ENCODE data around the gene TET3. TPM values are rescaled to one million over a fixed set of nuclear protein-coding genes. Genes with fewer than 3 reads are reported as not detected.

TET3 gene
- polyA plus RNA-seq, 3 donors = 0.79 to 18.6 (median 1.4) TPM

DNA sequence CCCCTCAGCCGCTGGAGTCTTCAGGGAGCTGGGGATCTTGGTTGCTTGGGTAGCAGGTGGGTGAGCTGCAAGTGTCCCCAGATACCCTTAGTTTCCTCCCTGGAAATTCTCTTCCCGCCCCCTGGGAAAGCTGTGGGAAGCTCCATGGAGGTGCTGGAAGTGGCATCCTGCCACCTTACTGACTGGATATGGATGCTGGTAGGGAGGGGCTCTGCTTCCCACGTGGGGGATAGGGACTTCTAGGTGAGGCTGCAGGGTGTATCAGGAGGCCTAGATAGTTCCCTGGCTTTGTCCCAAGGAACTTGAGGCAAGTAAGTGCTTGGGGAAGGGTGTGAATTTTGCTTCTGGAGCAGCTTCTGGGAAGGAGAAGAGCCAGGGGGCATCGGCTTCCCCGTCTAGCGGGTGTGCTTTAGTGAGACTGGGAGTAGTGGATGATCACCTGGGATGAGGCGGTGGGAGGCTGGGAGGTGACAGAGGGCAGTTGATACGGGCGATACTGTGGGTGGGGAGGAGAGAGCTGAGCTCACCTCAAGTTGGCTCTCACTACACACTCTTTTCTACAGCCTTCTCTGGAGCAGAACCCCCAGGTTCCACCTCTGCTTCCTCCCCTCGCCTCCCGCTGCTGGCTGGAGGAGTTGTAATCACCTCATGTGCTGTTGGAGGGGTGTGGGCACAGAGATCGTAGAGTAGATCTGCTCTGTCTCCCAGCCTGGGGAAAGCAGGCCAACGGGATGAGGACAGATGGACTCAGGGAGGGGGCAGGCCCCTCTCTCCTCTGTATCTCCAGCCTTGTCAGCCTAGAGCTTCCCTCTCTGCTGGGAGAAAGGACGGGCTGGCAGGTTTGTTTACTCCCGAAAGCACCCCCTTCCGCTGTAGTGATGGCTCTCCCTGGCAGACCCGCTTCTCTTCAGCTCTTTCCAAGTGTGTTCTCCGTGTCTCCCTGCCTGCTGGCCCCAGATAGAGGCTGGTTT is 19.8 kb downstream of the TET3 start:
- Histone ChIP-seq H3K9ac (ENCODE audit: insufficient read depth, low read length, poor library complexity, severe bottlenecking) (no peak overlapping the region), H3K27me3 (ENCODE audit: control insufficient read depth in 2 of 2, insufficient read depth in 2 of 2, low read length in 2 of 2) (no peaks in the 10 kb centered on the region), H2AFZ (ENCODE audit: insufficient read depth, low read depth, low read length, poor library complexity, severe bottlenecking) (no peak overlapping the region), H3K4me1 (ENCODE audit: control insufficient read depth in 1 of 2, insufficient read depth in 2 of 2, low read length in 2 of 2) (peaks cover 24 to 33% of the 10 kb centered on the region in 2 donors), H3K4me3 (replicated peaks in 1 of 3; ENCODE audit: low read depth in 2 of 3, low read length in 3 of 3) (no peak overlapping the region), H3K79me2 (ENCODE audit: insufficient read depth, low read length) (peaks cover 99% of the 10 kb centered on the region), H3K9me3 (replicated peaks in 1 of 2; ENCODE audit: control insufficient read depth in 1 of 2, insufficient read depth in 1 of 2, low read length in 2 of 2) (no peaks in the 10 kb centered on the region), H3K36me3 (replicated peaks in 1 of 2; ENCODE audit: control insufficient read depth in 1 of 2, insufficient read depth in 2 of 2, low read length in 2 of 2) (peaks cover 35 to 63% of the 10 kb centered on the region in 2 donors), H4K20me1 (ENCODE audit: insufficient read depth, low read length) (peaks cover 99% of the 10 kb centered on the region), H3K27ac (ENCODE audit: low read depth in 1 of 2, low read length in 2 of 2) (peak overlapping the region in 1 of 2 donors; percentile 40), H3K4me2 (replicated peaks; ENCODE audit: extremely low read depth, low read length, poor library complexity, severe bottlenecking) (no peak overlapping the region)
- DNase-seq = no peak
- peak overlapping the region; percentile 27 to 88 (median 65) for H3K27ac Mint-ChIP-seq
- intact Hi-C loops (cut with micrococcal nuclease) = loop anchor here in 1 of 2 donors (10.0 kb wide), 1 partner anchor 70 kb away; no protein-coding TSS in a partner anchor
- peaks cover 38 to 69% of the 10 kb centered on the region in 2 donors for H3K36me3 Mint-ChIP-seq
- 92% methylated on average over 7 of the region's 18 CpGs for WGBS (ENCODE audit: insufficient coverage)
- peaks cover 61% of the 10 kb centered on the region for H3K4me1 Mint-ChIP-seq
- H3K27me3 Mint-ChIP-seq (ENCODE audit: low read depth in 3 of 3) = peaks cover 0 to 3% (median 0%) of the 10 kb centered on the region in 3 donors
- TF ChIP-seq, protein P1, sequence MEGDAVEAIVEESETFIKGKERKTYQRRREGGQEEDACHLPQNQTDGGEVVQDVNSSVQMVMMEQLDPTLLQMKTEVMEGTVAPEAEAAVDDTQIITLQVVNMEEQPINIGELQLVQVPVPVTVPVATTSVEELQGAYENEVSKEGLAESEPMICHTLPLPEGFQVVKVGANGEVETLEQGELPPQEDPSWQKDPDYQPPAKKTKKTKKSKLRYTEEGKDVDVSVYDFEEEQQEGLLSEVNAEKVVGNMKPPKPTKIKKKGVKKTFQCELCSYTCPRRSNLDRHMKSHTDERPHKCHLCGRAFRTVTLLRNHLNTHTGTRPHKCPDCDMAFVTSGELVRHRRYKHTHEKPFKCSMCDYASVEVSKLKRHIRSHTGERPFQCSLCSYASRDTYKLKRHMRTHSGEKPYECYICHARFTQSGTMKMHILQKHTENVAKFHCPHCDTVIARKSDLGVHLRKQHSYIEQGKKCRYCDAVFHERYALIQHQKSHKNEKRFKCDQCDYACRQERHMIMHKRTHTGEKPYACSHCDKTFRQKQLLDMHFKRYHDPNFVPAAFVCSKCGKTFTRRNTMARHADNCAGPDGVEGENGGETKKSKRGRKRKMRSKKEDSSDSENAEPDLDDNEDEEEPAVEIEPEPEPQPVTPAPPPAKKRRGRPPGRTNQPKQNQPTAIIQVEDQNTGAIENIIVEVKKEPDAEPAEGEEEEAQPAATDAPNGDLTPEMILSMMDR (IDR thresholded peaks at IDR 0.05) = no peak
- no peak overlapping the region for H3K4me3 Mint-ChIP-seq
- no peaks in the 10 kb centered on the region for H3K9me3 Mint-ChIP-seq

DNA sequence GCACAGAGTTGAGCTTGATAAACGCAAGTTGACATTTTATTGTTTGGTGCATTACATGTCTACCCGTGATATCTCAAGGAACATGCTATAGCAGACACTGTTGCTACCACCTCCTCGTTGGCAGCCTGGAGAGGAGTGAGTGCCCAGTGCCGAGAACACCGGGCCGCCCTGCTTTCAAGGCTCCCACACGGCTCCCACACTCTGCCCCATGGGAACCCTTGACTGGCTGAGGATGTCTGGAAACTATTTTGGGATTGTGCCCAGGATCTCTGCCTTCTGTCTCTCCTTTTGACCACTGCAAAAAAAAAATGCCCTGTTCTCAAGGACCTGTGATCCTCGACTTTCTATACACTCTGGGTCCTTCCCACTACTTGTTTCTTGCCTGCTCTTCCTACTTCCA is 21.1 kb downstream of the TET3 start:
- peaks cover 0 to 3% (median 0%) of the 10 kb centered on the region in 3 donors for H3K27me3 Mint-ChIP-seq (ENCODE audit: low read depth in 3 of 3)
- no peak overlapping the region for H2AFZ ChIP-seq (ENCODE audit: insufficient read depth, low read depth, low read length, poor library complexity, severe bottlenecking)
- H3K4me1 ChIP-seq (ENCODE audit: control insufficient read depth in 1 of 2, insufficient read depth in 2 of 2, low read length in 2 of 2) = peaks cover 19 to 21% of the 10 kb centered on the region in 2 donors
- H3K9me3 Mint-ChIP-seq = no peaks in the 10 kb centered on the region
- DNase-seq = no peak
- TF ChIP-seq, protein P1 (IDR thresholded peaks at IDR 0.05) = no peak
- WGBS (ENCODE audit: insufficient coverage) = 98% methylated on average over 5 of the region's 8 CpGs
- H3K36me3 Mint-ChIP-seq = peaks cover 42 to 72% of the 10 kb centered on the region in 2 donors
- peaks cover 48% of the 10 kb centered on the region for H3K4me1 Mint-ChIP-seq
- H3K27me3 ChIP-seq (ENCODE audit: control insufficient read depth in 2 of 2, insufficient read depth in 2 of 2, low read length in 2 of 2) = no peaks in the 10 kb centered on the region
- no peak overlapping the region for H3K9ac ChIP-seq (ENCODE audit: insufficient read depth, low read length, poor library complexity, severe bottlenecking)
- peaks cover 99% of the 10 kb centered on the region for H3K79me2 ChIP-seq (ENCODE audit: insufficient read depth, low read length)
- H4K20me1 ChIP-seq (ENCODE audit: insufficient read depth, low read length) = peaks cover 99% of the 10 kb centered on the region
- no peak overlapping the region for H3K4me3 ChIP-seq (replicated peaks in 1 of 3; ENCODE audit: low read depth in 2 of 3, low read length in 3 of 3)
- peak overlapping the region in 1 of 2 donors; percentile 40 for H3K27ac ChIP-seq (ENCODE audit: low read depth in 1 of 2, low read length in 2 of 2)
- peak overlapping the region in 2 of 7 donors; percentile 56 to 78 for H3K27ac Mint-ChIP-seq
- no peak overlapping the region for H3K4me2 ChIP-seq (replicated peaks; ENCODE audit: extremely low read depth, low read length, poor library complexity, severe bottlenecking)
- H3K9me3 ChIP-seq (replicated peaks in 1 of 2; ENCODE audit: control insufficient read depth in 1 of 2, insufficient read depth in 1 of 2, low read length in 2 of 2) = no peaks in the 10 kb centered on the region
- H3K36me3 ChIP-seq (replicated peaks in 1 of 2; ENCODE audit: control insufficient read depth in 1 of 2, insufficient read depth in 2 of 2, low read length in 2 of 2) = peaks cover 41 to 70% of the 10 kb centered on the region in 2 donors
- H3K4me3 Mint-ChIP-seq = no peak overlapping the region
- intact Hi-C loops (cut with micrococcal nuclease) = loop anchor here in 1 of 2 donors (10.0 kb wide), 1 partner anchor 69 kb away; no protein-coding TSS in a partner anchor
